VCaP (cell line): ENCODE data around the gene NEK5.

Experiments
- H3K27ac ChIP-seq: fragments of 450-650 bp; 2 replicates; pipeline ENCODE4 v1.5.1; 2017
- TF ChIP-seq, protein P1 (sequence below): fragments of 450-650 bp; conservative IDR thresholded peaks from 2 replicates; pipeline ENCODE4 v1.5.1; 2017; ENCODE audit warnings: mild to moderate bottlenecking, moderate library complexity

The NEK5 gene

DNA sequence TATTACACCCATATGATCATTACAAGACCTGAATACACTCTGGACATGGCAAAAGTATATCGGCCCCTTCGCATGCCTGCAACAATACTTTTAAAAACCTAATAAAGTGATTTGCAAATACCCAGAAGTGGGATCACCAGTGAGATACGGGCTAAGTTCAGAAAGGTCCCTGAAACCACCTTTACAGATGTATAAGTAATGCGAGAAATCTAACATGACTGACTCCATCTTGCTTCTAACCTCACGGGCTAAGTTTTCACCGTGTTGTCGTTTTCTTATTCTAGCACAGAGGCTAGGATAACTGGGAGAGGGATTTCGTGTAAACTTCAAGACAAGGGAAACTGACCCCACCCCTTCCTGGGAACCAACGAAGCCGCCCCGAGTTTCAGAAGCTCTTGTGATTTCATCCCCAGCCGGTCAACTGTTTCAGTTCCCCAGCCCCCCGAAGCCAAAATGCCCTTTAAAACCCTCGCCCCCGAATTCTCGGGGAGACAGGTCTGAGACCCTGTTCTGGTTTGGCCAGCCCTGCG, 29.8 kb upstream of the NEK5 start:
- H3K27ac ChIP-seq, result peak overlapping the region; percentile 75
- TF ChIP-seq, protein P1, sequence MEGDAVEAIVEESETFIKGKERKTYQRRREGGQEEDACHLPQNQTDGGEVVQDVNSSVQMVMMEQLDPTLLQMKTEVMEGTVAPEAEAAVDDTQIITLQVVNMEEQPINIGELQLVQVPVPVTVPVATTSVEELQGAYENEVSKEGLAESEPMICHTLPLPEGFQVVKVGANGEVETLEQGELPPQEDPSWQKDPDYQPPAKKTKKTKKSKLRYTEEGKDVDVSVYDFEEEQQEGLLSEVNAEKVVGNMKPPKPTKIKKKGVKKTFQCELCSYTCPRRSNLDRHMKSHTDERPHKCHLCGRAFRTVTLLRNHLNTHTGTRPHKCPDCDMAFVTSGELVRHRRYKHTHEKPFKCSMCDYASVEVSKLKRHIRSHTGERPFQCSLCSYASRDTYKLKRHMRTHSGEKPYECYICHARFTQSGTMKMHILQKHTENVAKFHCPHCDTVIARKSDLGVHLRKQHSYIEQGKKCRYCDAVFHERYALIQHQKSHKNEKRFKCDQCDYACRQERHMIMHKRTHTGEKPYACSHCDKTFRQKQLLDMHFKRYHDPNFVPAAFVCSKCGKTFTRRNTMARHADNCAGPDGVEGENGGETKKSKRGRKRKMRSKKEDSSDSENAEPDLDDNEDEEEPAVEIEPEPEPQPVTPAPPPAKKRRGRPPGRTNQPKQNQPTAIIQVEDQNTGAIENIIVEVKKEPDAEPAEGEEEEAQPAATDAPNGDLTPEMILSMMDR, result no peak

DNA sequence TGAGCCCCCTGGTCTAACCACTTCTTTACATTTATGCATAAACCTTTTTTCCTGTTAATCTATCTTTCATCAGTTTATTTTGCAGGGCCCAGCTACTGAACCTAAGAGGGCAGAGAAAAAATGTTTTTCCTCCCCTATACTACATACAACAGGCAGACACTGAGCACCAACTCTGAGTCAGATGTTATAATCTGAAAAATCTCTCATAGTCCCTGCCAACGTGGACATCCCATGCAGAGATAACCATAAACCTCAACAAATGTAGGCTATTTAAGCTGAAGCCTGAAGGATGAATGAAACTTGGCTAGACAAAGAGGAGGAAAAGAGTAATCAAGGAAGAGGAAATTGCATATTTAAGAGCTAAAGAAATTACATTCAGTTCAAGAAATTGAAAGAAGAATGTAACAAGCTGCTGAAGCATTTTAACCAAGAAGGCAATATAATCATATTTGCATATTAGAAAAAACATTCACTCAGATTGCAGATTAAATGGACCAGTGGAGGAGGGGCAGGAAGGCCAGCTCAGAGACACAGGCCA, 27.9 kb upstream of the NEK5 start:
- TF ChIP-seq, protein P1, result no peak
- no peak overlapping the region for H3K27ac ChIP-seq

DNA sequence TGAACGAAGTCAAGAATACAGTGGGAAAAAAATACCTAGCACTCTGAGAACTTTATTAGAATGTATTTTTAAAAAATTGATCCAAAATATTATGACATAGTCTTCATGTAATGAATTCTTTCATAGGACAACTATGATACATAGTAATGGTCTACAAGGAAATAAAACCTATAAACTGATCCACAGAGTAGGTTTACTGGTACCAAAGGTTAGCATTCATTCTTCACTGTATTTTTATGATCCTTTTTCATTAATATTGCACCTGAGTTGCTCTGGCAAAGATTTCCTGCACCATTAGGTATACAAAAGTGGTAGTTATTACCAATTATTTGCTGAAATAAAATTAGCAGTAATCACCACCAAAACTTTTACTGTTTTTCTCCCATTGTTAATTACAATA, 26.3 kb upstream of the NEK5 start:
- no peak overlapping the region for H3K27ac ChIP-seq
- TF ChIP-seq, protein P1, result no peak

DNA sequence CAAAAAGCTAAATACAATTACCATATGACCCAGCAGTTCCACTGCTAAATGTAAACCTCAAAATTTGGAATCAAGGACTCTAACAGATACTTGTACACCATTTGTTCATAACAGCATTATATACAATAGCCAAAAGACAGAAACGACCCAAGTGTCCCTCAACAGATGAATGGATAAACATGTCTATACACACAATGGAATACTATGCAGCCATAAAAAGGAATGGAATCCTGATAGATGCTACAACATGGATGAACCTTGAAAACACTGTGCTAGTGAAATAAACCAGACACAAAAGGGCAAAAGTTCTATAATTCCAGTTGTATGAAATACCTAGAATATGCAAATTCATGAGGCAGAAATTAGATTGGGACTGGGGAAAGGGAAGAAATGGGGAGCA, 18.4 kb upstream of the NEK5 start:
- H3K27ac ChIP-seq, result no peak overlapping the region
- TF ChIP-seq, protein P1, result no peak

DNA sequence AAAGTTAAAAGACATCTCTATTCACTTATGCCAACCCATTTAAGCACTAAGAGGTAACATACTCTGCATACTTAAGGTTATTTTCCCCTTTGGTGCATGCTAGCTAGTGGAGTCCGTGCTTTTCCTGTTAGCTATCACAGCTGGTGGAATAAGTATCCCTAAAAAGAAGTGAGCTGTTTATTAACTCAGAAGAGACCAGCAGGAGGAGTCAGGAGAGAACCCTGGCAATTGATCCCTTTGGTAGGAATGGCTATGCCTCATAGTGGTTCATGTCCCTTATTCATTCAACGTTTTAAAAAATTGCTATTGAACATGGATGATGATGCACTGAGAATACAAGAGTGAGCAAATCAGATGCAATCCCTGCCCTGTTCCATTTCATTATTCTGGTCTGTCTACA, 12.4 kb upstream of the NEK5 start:
- H3K27ac ChIP-seq, result no peak overlapping the region
- TF ChIP-seq, protein P1, result peak; percentile 39

DNA sequence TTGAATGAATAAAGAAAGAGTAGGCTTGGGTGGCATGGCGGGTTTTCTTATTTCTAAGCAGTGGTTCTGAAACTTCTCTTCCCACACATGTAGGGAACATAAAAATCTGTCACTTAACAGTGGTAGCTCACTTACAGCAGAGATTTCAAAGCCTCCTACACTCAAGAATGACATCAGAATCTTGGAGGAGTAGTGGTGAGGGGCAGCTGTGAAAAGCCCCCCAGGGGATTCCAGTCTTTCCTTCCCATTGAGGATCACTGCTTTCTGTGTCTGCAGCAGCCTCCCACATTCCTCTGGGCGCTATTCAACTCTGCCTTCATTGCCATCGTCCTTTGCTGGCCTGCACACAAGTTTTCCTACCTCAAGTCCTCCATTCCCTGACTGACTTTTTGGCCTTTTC, 8.6 kb upstream of the NEK5 start:
- no peak overlapping the region for H3K27ac ChIP-seq
- TF ChIP-seq, protein P1, result no peak

DNA sequence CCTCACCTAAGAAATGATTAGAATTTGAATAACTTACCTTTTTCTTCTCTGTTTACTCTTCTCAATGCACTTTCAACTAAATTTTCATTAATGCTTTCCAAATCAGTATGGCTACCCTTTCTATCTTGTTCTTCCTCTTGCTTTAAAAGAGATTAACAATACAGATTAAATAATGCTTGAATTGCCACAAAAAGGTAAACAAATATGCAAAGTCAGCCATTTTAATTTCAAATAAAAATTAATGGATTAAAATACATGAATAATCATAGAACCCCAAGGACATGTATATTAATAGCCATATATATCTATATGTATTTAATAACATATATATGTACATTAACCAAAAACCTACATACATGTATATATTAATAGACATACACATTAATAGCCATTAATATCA, 7.9 kb upstream of the NEK5 start:
- TF ChIP-seq, protein P1, result no peak
- no peak overlapping the region for H3K27ac ChIP-seq
